Activated naive CD8-positive, alpha-beta T cell (primary cell): ENCODE measurements around the gene PRMT3.
"Not testable (repeated sequence)": the region's sequence is repeated elsewhere in the genome, so short reads cannot be mapped to it uniquely, and the experiment has no call there.

Experiments used
- H3K27ac Mint-ChIP-seq: one replicate; pipeline ENCODE4 v1.8.0; 2021; ENCODE audit warnings: mixed read lengths
- H3K27me3 Mint-ChIP-seq: one replicate; pipeline ENCODE4 v1.8.0; 2021; ENCODE audit warnings: mixed read lengths
- H3K36me3 Mint-ChIP-seq: one replicate; pipeline ENCODE4 v1.8.0; 2021; ENCODE audit warnings: mixed read lengths
- H3K4me1 Mint-ChIP-seq: one replicate; pipeline ENCODE4 v1.8.0; 2021; ENCODE audit warnings: low read depth, mixed read lengths
- H3K4me3 Mint-ChIP-seq: one replicate; pipeline ENCODE4 v1.8.0; 2021; ENCODE audit warnings: mild to moderate bottlenecking, mixed read lengths
- H3K9me3 Mint-ChIP-seq: one replicate; pipeline ENCODE4 v1.8.0; 2021; ENCODE audit warnings: low read depth, mixed read lengths

The PRMT3 gene

DNA sequence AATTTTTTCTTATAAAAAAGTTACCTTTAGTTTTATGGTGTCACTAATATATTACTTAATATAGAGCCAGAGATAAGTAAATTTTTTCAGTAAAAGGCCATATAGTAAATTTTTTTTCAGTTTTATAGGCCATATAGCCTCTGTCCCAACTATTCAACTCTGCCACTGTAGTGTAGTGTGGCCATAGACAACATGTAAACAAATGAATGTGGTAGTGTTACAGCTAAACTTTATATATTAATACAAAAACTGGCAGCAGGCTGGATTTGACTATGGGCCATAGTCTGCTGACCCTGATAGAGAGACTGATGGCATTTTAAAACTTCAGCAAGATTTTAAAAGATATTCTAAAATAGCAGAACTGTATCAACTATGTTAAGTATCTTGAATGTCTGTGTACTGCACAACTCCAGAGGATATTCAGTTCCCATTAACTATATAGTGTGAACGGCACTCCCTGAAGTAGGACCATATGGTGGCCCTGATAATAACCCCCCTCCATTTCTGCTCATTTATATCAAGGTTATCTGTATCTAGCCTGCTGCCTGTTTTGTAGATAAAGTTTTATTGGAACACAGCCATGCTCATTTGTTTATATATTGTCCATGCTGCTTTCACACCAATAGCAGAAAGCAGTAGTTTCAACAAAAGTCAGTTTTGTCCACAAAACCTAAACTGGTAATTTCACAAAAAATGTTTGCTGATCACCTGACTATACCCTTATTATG, 71.6 kb downstream of the PRMT3 start:
- Mint-ChIP-seq H3K9me3 (no peaks in the 10 kb centered on the region), H3K27me3 (no peaks in the 10 kb centered on the region), H3K36me3 (peaks cover 17% of the 10 kb centered on the region), H3K4me3 (no peak overlapping the region), H3K27ac (no peak overlapping the region), H3K4me1 (peaks cover 1% of the 10 kb centered on the region)

DNA sequence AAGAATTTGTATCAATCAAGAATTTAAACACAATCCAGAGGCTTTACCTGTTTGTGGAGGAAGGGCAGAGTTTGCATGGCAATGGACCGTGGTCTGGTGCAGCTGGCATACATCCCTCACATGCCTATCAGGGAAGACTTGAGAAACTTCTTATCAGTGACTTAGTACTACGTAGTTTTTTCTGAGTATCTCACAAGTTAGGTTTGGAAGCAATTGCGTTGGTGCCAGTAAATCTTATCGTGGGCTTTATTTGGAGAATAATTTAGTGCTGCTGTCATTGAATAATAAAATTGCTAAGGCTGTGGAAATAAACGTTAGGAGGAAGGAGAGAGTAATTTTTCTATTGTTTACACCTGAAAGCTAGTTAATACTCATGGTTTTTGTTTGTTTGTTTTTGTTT, 72.3 kb downstream of the PRMT3 start:
- Mint-ChIP-seq H3K4me1 (peaks cover 1% of the 10 kb centered on the region), H3K27me3 (no peaks in the 10 kb centered on the region), H3K9me3 (no peaks in the 10 kb centered on the region), H3K27ac (no peak overlapping the region), H3K36me3 (peaks cover 20% of the 10 kb centered on the region), H3K4me3 (no peak overlapping the region)

DNA sequence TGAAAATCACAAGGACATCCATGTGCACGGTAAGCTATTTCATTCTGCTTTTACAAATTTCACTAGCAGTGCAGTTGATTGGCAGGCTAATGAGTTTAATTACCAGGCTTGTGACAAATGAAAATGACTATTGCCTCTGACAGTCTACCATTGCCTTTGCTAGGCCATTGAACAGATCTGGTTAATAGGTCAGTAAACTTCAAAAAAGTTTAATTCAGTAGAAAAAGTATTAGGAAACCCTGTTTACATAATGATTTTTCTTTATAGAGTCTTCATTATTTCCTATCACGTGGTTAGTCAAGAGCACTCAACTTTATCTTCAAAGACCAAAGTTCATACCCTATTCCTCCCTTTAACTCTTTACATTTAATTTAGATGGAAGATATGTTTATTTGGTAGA, 77.0 kb downstream of the PRMT3 start:
- peaks cover 23% of the 10 kb centered on the region for H3K36me3 Mint-ChIP-seq
- H3K4me1 Mint-ChIP-seq: peaks cover 1% of the 10 kb centered on the region
- H3K27ac Mint-ChIP-seq: no peak overlapping the region
- no peaks in the 10 kb centered on the region for H3K9me3 Mint-ChIP-seq
- no peaks in the 10 kb centered on the region for H3K27me3 Mint-ChIP-seq
- H3K4me3 Mint-ChIP-seq: no peak overlapping the region

DNA sequence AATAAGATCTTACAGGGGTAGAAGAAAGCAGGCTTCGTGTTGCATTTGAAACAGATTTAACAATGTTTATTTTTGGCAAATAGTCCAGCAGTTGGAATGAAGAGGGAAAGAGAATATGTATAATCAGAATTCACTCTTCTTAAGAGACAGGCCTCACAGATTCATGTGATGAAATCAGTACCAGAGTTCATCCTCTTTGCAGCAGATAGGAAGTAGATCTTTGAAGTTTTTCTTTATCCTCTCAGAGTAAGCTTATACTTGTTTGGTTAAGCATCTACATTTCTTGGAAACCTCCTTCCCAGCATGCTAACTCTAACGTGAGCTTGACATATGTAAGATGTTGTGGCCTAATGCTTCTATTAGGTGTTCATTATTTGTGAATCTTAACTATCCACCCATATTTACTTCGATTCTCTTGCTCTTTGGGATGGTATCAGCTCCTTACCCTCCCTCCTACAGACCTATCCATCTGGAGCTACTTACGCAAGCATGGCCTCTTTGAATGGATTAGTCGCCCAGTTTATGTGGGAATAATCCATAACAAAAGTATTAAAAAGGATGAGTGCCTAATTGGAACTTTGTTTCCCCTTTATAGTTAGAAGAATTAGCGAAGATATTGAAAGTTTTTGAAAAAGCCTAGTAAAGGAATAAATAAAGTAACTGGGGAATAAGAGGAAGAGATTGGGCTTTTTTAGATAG, 80.1 kb downstream of the PRMT3 start:
- H3K36me3 Mint-ChIP-seq: peaks cover 34% of the 10 kb centered on the region

DNA sequence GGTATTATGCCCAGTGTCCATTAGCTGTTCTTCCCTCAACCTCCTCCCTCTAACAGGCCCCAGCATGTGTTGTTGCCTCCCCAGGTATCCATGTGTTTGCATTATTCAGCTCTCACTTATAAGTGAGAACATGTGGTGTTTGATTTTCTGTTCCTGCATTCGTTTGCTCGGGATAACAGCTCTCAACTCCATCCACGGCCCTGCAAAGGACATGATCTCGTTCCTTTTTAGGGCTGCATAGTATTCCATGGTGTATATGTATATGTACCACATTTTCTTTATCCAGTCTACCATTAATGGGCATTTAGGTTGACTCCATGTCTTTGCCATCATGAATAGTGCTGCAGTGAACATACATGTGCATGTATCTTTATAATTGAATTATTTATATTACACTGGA, 82.8 kb downstream of the PRMT3 start:
- Mint-ChIP-seq H3K27me3 (no peaks in the 10 kb centered on the region), H3K36me3 (peaks cover 40% of the 10 kb centered on the region), H3K9me3 (no peaks in the 10 kb centered on the region), H3K27ac (no peak overlapping the region), H3K4me1 (no peaks in the 10 kb centered on the region), H3K4me3 (no peak overlapping the region)

More for the DNA sequence above, 80.1 kb downstream of the PRMT3 start:
- no peak overlapping the region for H3K27ac Mint-ChIP-seq
- H3K27me3 Mint-ChIP-seq: no peaks in the 10 kb centered on the region
- H3K9me3 Mint-ChIP-seq: no peaks in the 10 kb centered on the region
- peaks cover 1% of the 10 kb centered on the region for H3K4me1 Mint-ChIP-seq
- no peak overlapping the region for H3K4me3 Mint-ChIP-seq

DNA sequence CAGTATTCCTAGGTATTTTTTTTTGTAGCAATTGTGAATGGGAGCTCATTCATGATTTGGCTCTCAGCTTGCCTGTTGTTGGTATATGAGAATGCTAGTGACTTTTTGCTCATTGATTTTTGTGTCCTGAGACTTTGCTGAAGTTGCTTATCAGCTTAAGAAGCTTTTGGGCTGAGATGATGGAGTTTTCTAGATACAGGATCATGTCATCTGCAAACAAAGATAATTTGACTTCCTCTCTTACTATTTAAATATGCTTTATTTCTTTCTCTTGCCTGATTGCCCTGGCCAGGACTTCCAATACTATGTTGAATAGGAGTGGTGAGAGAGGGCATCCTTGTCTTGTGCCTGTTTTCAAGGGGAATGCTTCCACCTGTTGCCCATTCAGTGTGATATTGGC, 84.4 kb downstream of the PRMT3 start:
- peaks cover 41% of the 10 kb centered on the region for H3K36me3 Mint-ChIP-seq
- not testable (repeated sequence) for H3K4me1 Mint-ChIP-seq, H3K9me3 Mint-ChIP-seq, H3K27me3 Mint-ChIP-seq, H3K27ac Mint-ChIP-seq, H3K4me3 Mint-ChIP-seq

DNA sequence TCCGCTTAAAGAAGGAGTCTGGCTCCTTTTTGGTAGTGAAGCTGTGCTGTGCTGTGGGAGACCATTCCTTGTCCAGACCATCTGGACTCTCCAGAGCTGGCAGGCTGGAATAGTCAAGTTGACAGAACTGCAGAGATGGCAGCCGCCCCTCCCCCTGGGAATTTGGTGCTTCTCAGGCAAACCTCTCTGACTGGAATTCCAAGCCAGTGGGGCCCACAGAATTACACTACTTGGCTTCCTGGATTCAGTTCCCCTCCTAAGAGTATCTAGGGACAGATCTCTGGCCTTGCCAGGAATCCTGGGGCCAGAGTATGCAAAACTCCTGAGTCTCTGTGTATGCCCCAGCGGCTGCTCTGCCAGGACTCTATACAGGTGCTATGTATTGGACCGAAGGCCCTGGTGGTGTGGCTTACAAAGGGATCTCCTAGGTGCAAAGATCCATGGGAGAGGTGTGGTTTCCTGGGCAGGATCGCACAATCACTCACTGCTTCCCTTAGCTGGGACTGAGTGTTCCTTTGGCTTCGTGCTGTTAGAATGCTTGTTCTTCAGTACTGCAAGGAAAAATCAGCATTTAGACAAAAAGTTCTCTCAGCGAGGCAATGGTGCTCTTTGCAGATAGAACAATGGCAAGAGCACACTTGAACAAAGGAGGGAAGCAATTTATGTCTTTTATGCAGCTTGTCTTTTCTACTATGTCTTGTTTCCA, 86.8 kb downstream of the PRMT3 start:
- Mint-ChIP-seq H3K9me3 (no peaks in the 10 kb centered on the region), H3K4me1 (peaks cover 15% of the 10 kb centered on the region), H3K27ac (no peak overlapping the region), H3K36me3 (peaks cover 31% of the 10 kb centered on the region), H3K4me3 (no peak overlapping the region), H3K27me3 (no peaks in the 10 kb centered on the region)

DNA sequence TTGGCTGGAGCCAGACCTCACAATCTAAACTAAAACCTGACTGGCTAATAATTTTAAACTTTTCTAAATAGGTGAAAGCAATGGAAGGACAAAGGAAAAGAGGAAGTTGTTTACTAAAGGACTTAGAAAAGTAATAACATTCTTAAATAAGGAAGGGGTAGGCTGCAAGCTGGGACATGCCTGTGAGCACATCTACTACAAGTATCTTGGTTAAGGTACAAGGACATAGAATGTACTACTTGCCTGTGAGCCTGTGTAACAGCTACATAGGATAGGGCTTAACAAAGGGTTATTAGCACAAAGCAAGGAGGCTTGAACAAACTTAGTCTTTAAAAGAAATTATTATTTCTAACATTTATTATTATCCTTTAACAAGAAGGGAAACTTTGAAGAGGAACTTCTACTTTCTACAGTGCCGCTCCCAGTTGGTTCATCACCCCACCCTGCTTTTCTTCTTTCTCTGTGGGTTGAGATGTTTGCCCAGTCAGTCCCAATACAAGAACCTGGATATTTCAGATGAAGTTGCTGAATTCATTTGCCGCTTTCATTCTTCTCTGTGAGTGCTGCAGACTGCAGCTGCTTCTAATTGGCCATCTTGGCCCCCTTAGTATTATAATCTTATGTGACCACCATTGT, 87.5 kb downstream of the PRMT3 start:
- Mint-ChIP-seq H3K9me3 (no peaks in the 10 kb centered on the region), H3K27ac (no peak overlapping the region), H3K36me3 (peaks cover 30% of the 10 kb centered on the region), H3K4me3 (no peak overlapping the region), H3K27me3 (no peaks in the 10 kb centered on the region), H3K4me1 (peaks cover 15% of the 10 kb centered on the region)

DNA sequence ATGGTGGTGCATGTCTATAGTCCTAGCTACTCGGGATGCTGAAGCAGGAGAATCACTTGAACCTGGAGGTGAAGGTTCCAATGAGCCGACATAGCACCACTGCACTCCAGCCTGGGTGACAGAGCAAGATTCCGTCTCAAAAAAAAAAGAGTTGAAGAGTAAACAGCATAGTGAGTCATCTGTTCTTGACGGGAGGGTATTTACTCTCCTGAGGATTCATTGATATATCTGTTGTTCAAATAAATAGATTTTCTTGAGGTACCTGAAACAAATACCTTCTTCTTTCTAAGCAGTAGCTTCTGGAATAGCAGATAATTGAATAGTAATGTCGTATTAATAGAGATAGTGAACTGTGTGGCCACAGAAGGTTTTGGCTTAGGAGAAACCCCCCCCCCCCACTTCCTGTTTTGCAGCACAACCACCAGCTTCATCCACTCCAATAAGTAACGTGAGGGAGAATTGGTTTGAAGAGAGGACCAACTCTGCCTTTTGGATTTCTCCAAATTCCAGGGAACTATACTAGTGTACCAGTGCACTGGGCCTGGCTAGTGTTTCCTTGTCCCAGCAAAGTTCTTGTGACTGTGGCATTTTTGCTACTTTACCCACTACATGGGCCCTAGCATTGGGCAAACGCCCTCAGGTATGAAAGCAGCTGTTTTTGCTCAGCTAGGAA, 90.0 kb downstream of the PRMT3 start:
- H3K27me3 Mint-ChIP-seq: no peaks in the 10 kb centered on the region
- peaks cover 30% of the 10 kb centered on the region for H3K36me3 Mint-ChIP-seq
- no peaks in the 10 kb centered on the region for H3K9me3 Mint-ChIP-seq
- peak overlapping the region; percentile 41 for H3K27ac Mint-ChIP-seq
- no peak overlapping the region for H3K4me3 Mint-ChIP-seq
- H3K4me1 Mint-ChIP-seq: peaks cover 15% of the 10 kb centered on the region

DNA sequence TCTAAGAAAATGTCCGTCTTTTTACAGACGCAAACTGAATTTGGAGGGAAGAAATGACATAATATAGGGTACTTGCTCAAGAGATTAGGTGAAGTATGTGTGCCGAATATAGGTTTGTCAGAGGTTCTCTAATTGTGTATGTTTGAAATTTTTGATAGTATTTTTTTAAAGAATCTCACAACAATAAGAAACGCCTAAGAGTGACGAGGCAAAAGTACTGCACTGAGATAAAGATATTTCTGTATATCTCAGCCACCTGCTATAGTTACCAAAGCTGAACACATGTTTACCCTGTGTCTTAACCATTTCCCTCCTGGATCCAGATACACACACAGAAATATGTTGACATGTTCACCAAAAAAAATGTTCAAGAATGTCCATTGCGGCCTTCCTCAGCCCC, 92.0 kb downstream of the PRMT3 start:
- H3K27me3 Mint-ChIP-seq: no peaks in the 10 kb centered on the region
- H3K4me1 Mint-ChIP-seq: peaks cover 15% of the 10 kb centered on the region
- H3K4me3 Mint-ChIP-seq: no peak overlapping the region
- H3K9me3 Mint-ChIP-seq: peaks cover 3% of the 10 kb centered on the region
- H3K27ac Mint-ChIP-seq: no peak overlapping the region
- peaks cover 32% of the 10 kb centered on the region for H3K36me3 Mint-ChIP-seq

DNA sequence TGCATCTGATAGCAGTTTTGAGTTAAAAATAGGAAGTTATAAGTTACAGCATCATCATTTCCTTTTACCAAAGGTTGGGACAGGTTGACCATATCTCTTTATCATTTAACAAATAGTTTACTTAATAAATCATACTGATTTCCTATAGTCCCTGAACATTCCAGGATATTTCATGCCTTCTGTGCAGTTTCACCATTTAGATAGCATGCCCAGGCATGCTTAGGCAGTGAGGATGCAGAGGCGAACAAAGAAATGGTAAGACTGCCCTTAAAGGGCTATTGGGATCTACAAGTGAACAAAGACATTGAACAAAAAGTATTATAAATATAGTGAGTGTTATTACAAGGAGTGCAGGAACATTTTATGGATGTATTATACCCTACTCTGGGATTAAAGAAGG, 96.4 kb downstream of the PRMT3 start:
- Mint-ChIP-seq H3K4me1 (peaks cover 3% of the 10 kb centered on the region), H3K36me3 (peaks cover 49% of the 10 kb centered on the region), H3K27ac (no peak overlapping the region), H3K9me3 (peaks cover 3% of the 10 kb centered on the region), H3K27me3 (no peaks in the 10 kb centered on the region), H3K4me3 (no peak overlapping the region)

DNA sequence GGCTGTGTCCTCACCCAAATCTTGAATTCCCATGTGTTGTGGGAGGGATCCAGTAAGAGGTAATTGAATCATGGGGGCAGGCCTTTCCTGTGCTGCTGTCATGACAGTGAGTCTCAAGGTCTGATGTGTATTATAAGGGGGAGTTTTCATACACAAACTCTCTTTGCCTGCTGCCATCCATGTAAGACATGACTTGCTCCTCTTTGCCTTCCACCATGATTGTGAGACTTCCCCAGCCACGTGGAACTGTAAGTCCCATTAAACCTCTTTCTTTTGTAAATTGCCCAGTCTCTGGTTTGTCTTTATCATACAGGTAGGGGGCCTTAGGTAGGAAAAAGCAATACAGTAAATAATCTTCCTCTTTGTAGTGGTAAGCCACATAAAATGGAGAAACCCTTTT, 96.9 kb downstream of the PRMT3 start:
- H3K4me3 Mint-ChIP-seq, H3K27me3 Mint-ChIP-seq, H3K4me1 Mint-ChIP-seq, H3K27ac Mint-ChIP-seq, H3K9me3 Mint-ChIP-seq: not testable (repeated sequence)
- peaks cover 49% of the 10 kb centered on the region for H3K36me3 Mint-ChIP-seq

DNA sequence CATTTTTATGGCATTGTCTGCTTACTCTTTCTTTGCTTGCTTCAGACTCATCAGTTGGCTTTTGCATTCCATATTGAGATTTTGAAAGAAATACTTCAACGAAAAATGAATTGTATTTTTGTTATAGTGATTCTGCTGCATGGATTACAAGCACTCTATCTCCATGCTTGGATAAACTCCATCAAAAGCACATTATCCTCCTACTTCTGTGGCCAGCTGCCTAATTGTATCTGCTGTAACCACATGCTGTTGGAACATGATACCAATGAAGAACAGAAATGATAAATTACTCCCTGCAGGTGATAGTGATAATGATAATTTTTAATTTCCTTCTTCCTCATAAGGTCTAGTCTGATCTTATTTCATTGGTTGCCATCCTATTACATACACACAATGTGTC, 100.8 kb downstream of the PRMT3 start:
- Mint-ChIP-seq H3K4me1 (peaks cover 1% of the 10 kb centered on the region), H3K27me3 (no peaks in the 10 kb centered on the region), H3K36me3 (peaks cover 31% of the 10 kb centered on the region), H3K9me3 (peaks cover 3% of the 10 kb centered on the region), H3K27ac (no peak overlapping the region), H3K4me3 (no peak overlapping the region)

DNA sequence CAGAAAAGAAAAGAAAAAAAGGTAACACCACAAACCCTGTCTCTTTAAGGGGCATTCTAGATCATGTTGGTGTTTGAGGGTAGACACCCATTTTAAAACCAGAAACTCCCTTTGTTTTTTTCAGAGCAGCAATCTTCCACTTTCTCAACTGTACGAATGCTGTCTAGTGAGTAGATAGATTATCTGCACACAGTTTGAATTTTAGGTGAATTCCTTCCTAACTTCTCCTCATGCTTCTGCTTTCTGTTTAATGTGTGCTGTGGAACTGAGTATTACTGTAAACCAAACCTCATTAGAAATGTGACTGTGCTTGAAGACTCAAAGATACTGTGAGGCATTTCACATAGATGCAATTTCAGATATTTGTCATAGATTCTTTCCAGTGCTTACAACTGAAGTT, 102.4 kb downstream of the PRMT3 start:
- Mint-ChIP-seq H3K27me3 (no peaks in the 10 kb centered on the region), H3K9me3 (no peaks in the 10 kb centered on the region), H3K27ac (no peak overlapping the region), H3K4me1 (peaks cover 1% of the 10 kb centered on the region), H3K36me3 (peaks cover 24% of the 10 kb centered on the region), H3K4me3 (no peak overlapping the region)

DNA sequence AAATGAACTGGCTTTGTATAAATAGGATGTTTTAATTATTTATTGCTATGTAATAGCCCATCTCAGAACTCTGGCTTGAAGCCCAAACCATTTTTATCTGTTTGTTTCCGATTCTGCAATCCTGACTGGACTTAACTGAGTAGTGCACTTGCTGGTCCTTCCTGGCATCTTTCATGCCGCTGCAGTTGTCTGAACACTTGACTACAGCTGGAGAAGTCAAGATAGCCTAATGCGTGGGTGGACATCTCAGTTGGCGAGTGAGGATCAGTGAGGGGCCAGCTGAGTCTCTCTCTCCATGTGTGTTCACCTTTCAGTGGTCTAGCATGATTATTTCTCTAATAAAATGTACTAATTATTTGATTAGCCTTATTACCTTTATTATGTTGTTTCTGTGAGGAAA, 105.8 kb downstream of the PRMT3 start:
- Mint-ChIP-seq H3K9me3 (no peaks in the 10 kb centered on the region), H3K36me3 (peaks cover 19% of the 10 kb centered on the region), H3K4me3 (no peak overlapping the region), H3K27me3 (no peaks in the 10 kb centered on the region), H3K4me1 (peaks cover 1% of the 10 kb centered on the region), H3K27ac (no peak overlapping the region)
